Common myeloid progenitor, CD34-positive (primary cell): Measurements from ENCODE around the gene PLEKHO1.

Experiments
- CTCF ChIA-PET: fragments of 350-600 bp; sonication (Branson Sonifier 250); formaldehyde crosslinking; loops from one replicate; lab custom pipeline; 2021; ENCODE audit warnings: antibody characterized with exemption; lab: Charles Lee
- POLR2A ChIA-PET: fragments of 350-600 bp; sonication (Branson Sonifier 250); formaldehyde crosslinking; loops from one replicate; lab custom pipeline; 2021; ENCODE audit warnings: antibody characterized with exemption; lab: Charles Lee
- DNase-seq, 3 donors: peaks; one replicate each; pipeline versions ENCODE4 v3.0.0 to v3.0.0-alpha.2; 2013
- H3K27ac ChIP-seq, 2 experiments: 1 replicate in 1 of 2; 2 replicates in 1 of 2; pipeline ENCODE4 v1.7.0; 2013; ENCODE audit warnings: inconsistent platforms in 2 of 2, low read length in 2 of 2, mild to moderate bottlenecking in 2 of 2, low read depth in 1 of 2, moderate library complexity in 1 of 2; ENCODE audit not compliant: severe bottlenecking in 2 of 2, insufficient read depth in 1 of 2, poor library complexity in 1 of 2
- H3K27me3 ChIP-seq, 5 experiments: replicated peaks in 2 of 5; 1 replicate in 3 of 5; 2 replicates in 2 of 5; pipeline versions ENCODE4 v1.6.1 to v1.7.0; 2013; ENCODE audit warnings: low read length in 4 of 5, mild to moderate bottlenecking in 2 of 5, moderate library complexity in 2 of 5, inconsistent platforms in 1 of 5; ENCODE audit not compliant: insufficient read depth in 5 of 5, control insufficient read depth in 4 of 5
- H3K36me3 ChIP-seq, 4 experiments: 1 replicate in 2 of 4; 2 replicates in 2 of 4; pipeline versions ENCODE4 v1.6.1 to v1.7.0; 2013; ENCODE audit warnings: low read length in 3 of 4, control low read depth in 1 of 4, mild to moderate bottlenecking in 1 of 4; ENCODE audit not compliant: control insufficient read depth in 4 of 4, insufficient read depth in 4 of 4
- H3K4me1 ChIP-seq, 4 experiments: 1 replicate in 3 of 4; 2 replicates in 1 of 4; pipeline versions ENCODE4 v1.6.1 to v1.7.1; 2013; ENCODE audit warnings: low read length in 3 of 4, mild to moderate bottlenecking in 3 of 4, control low read depth in 1 of 4, inconsistent platforms in 1 of 4, moderate library complexity in 1 of 4; ENCODE audit not compliant: control insufficient read depth in 4 of 4, insufficient read depth in 4 of 4; ENCODE audit errors: control extremely low read depth in 1 of 4
- H3K4me3 ChIP-seq, 7 experiments: 1 replicate in 4 of 7; 2 replicates in 3 of 7; pipeline versions ENCODE4 v1.5.1 to v1.7.0; 2013; ENCODE audit warnings: mild to moderate bottlenecking in 7 of 7, low read length in 6 of 7, moderate library complexity in 6 of 7, inconsistent platforms in 2 of 7, low read depth in 2 of 7, control low read depth in 1 of 7; ENCODE audit not compliant: insufficient read depth in 4 of 7, control insufficient read depth in 1 of 7; ENCODE audit errors: extremely low read depth in 1 of 7
- H3K9me3 ChIP-seq, 5 experiments: 1 replicate in 4 of 5; 2 replicates in 1 of 5; pipeline versions ENCODE4 v1.6.1 to v1.7.1; 2013; ENCODE audit warnings: low read length in 4 of 5, mild to moderate bottlenecking in 2 of 5, inconsistent platforms in 1 of 5, low read depth in 1 of 5, moderate library complexity in 1 of 5; ENCODE audit not compliant: control insufficient read depth in 4 of 5, insufficient read depth in 2 of 5; ENCODE audit errors: control extremely low read depth in 1 of 5
- WGBS: methylation state at CpG from one replicate; pipeline ENCODE4 v1.1.5; 2013; ENCODE audit not compliant: insufficient coverage; 5-methylcytosine and 5-hydroxymethylcytosine counted together

PLEKHO1 gene

GRCh38 chr1:150146849-150147542 is 2.7 kb upstream of the PLEKHO1 start:
- Histone ChIP-seq H3K27ac (no peak overlapping the region), H3K4me3 (no peak overlapping the region), H3K36me3 (peaks cover 0 to 2% (median under 1%) of the 10 kb centered on the region in 4 experiments), H3K27me3 (no peaks in the 10 kb centered on the region), H3K9me3 (no peaks in the 10 kb centered on the region), H3K4me1 (peaks cover 19 to 58% (median 42%) of the 10 kb centered on the region in 4 experiments)
- 90% methylated on average over 1 of the region's 10 CpGs for WGBS
- peak in 2 of 3 donors; percentile 58 to 71 for DNase-seq
- ChIA-PET CTCF (interaction anchor here (0.7 to 1.2 kb wide), 3 partner anchors 19 to 79 kb away, joined by 3 to 4 read pairs (median 3); no protein-coding TSS in a partner anchor), POLR2A (no interaction called here)

- Histone ChIP-seq H3K4me1 (peaks cover 26 to 73% (median 52%) of the 10 kb centered on the region in 4 experiments), H3K36me3 (peaks cover 4 to 18% (median 10%) of the 10 kb centered on the region in 4 experiments), H3K27me3 (no peaks in the 10 kb centered on the region), H3K9me3 (no peaks in the 10 kb centered on the region), H3K4me3 (peak overlapping the region; percentile 69 to 95 (median 84)), H3K27ac (peak overlapping the region; percentile 70 to 88)
- CTCF ChIA-PET = interaction anchor here (0.7 to 1.9 kb wide), 5 partner anchors 13 to 76 kb away, joined by 3 to 7 read pairs (median 3); no protein-coding TSS in a partner anchor
- 20% methylated on average over 5 of the region's 8 CpGs for WGBS
- peak in 1 of 3 donors; percentile 10 for DNase-seq
- POLR2A ChIA-PET = interaction anchor here (0.7 to 4.6 kb wide), 2 partner anchors 12 to 16 kb away, joined by 4 to 49 read pairs; no protein-coding TSS in a partner anchor
These were observed 862 bp upstream of the PLEKHO1 start for GRCh38 chr1:150148837-150149270.

GRCh38 chr1:150150133-150151021 is 661 bp downstream of the PLEKHO1 start:
- peaks cover 9 to 31% (median 23%) of the 10 kb centered on the region in 4 experiments for H3K36me3 ChIP-seq
- ChIA-PET CTCF (interaction anchor here (1.0 to 4.4 kb wide), 9 partner anchors 11 to 78 kb away, joined by 3 to 39 read pairs (median 6); no protein-coding TSS in a partner anchor), POLR2A (interaction anchor here (0.6 to 4.6 kb wide), 5 partner anchors 10 to 78 kb away, joined by 3 to 49 read pairs (median 3); no protein-coding TSS in a partner anchor)
- peak overlapping the region; percentile 69 to 95 (median 84) for H3K4me3 ChIP-seq
- peak overlapping the region; percentile 73 to 87 for H3K27ac ChIP-seq
- 0% methylated on average over 76 of the region's 114 CpGs for WGBS
- no peaks in the 10 kb centered on the region for H3K9me3 ChIP-seq
- no peaks in the 10 kb centered on the region for H3K27me3 ChIP-seq
- peak in 1 of 3 donors; percentile 29 for DNase-seq
- peaks cover 22 to 58% (median 40%) of the 10 kb centered on the region in 4 experiments for H3K4me1 ChIP-seq

- ChIA-PET POLR2A (interaction anchor here (0.6 to 4.6 kb wide), 6 partner anchors 9 to 1757 kb away, joined by 3 to 49 read pairs (median 6); no protein-coding TSS in a partner anchor), CTCF (interaction anchor here (0.6 to 4.4 kb wide), 9 partner anchors 10 to 78 kb away, joined by 3 to 39 read pairs (median 3); no protein-coding TSS in a partner anchor)
- WGBS = 9% methylated on average over 9 of the region's 15 CpGs
- peaks cover 21 to 54% (median 39%) of the 10 kb centered on the region in 4 experiments for H3K4me1 ChIP-seq
- H3K4me3 ChIP-seq = peak overlapping the region; percentile 69 to 95 (median 84)
- no peaks in the 10 kb centered on the region for H3K27me3 ChIP-seq
- H3K9me3 ChIP-seq = no peaks in the 10 kb centered on the region
- H3K36me3 ChIP-seq = peaks cover 10 to 43% (median 28%) of the 10 kb centered on the region in 4 experiments
- peak overlapping the region; percentile 73 to 87 for H3K27ac ChIP-seq
- DNase-seq = peak; percentile 45 to 80 (median 72)
These were observed 1.8 kb downstream of the PLEKHO1 start for GRCh38 chr1:150151291-150152181.

GRCh38 chr1:150152182-150152536 is 2.4 kb downstream of the PLEKHO1 start:
- peak overlapping the region in 5 of 7 experiments; percentile 76 to 95 (median 84) for H3K4me3 ChIP-seq
- peaks cover 15 to 48% (median 35%) of the 10 kb centered on the region in 4 experiments for H3K4me1 ChIP-seq
- H3K27me3 ChIP-seq = no peaks in the 10 kb centered on the region
- ChIA-PET CTCF (interaction anchor here (1.1 to 4.4 kb wide), 6 partner anchors 10 to 79 kb away, joined by 3 to 39 read pairs (median 8); no protein-coding TSS in a partner anchor), POLR2A (interaction anchor here (0.6 to 4.6 kb wide), 5 partner anchors 8 to 1757 kb away, joined by 3 to 49 read pairs (median 10); no protein-coding TSS in a partner anchor)
- peak in 1 of 3 donors; percentile 8 for DNase-seq
- 93% methylated on average over 2 of the region's 2 CpGs for WGBS
- peak overlapping the region in 1 of 2 experiments; percentile 87 for H3K27ac ChIP-seq
- H3K36me3 ChIP-seq = peaks cover 11 to 49% (median 34%) of the 10 kb centered on the region in 4 experiments
- H3K9me3 ChIP-seq = no peaks in the 10 kb centered on the region
